Dedifferentiated amniotic fluid mesenchymal stem cell (primary cell): ENCODE data around the gene ARID3C.

Experiments used
- DNase-seq: peaks from one replicate; pipeline ENCODE4 v3.0.0-alpha.2; 2016; ENCODE audit errors: extremely low spot score

Gene ARID3C

GRCh38 chr9:34594177-34594576, 34.7 kb downstream of the ARID3C start:
- no peak for DNase-seq

- no peak for DNase-seq
Observed at GRCh38 chr9:34592895-34593601, 35.8 kb downstream of the ARID3C start.

GRCh38 chr9:34591917-34592866, 36.7 kb downstream of the ARID3C start:
- DNase-seq: no peak

GRCh38 chr9:34591248-34591916, 37.5 kb downstream of the ARID3C start:
- DNase-seq: peak; percentile 67

- DNase-seq: no peak
Observed at GRCh38 chr9:34590381-34591247, 38.3 kb downstream of the ARID3C start.

- DNase-seq: no peak
Observed at GRCh38 chr9:34589636-34590380, 39.1 kb downstream of the ARID3C start, which contains the start of gene CNTFR. TSS of gene CNTFR (minus strand) at chr9:34589724. CDS start at chr9:34568981, 20,743 bp downstream.

- DNase-seq: no peak
Observed at GRCh38 chr9:34588671-34589635, 39.9 kb downstream of the ARID3C start.

GRCh38 chr9:34587271-34587670, 41.6 kb downstream of the ARID3C start:
- DNase-seq: no peak

- no peak for DNase-seq
Observed at GRCh38 chr9:34585946-34586669, 42.8 kb downstream of the ARID3C start.

- DNase-seq: no peak
Observed at GRCh38 chr9:34584970-34585369, 43.9 kb downstream of the ARID3C start.

GRCh38 chr9:34582787-34583186, 46.1 kb downstream of the ARID3C start:
- DNase-seq: no peak

GRCh38 chr9:34581318-34581717, 47.5 kb downstream of the ARID3C start:
- DNase-seq: no peak

GRCh38 chr9:34580358-34580757, 48.5 kb downstream of the ARID3C start:
- DNase-seq: no peak

GRCh38 chr9:34579808-34580163, 49.1 kb downstream of the ARID3C start:
- DNase-seq: no peak

- no peak for DNase-seq
Observed at GRCh38 chr9:34579104-34579807, 49.6 kb downstream of the ARID3C start.

GRCh38 chr9:34578241-34579103, 50.4 kb downstream of the ARID3C start:
- peak; percentile 17 for DNase-seq
